Anterior cingulate cortex (tissue), 58 donors: Measurements from ENCODE around the gene STRBP.
A peak's percentile ranks its signal among the peaks of the same experiment; 100 is the strongest.
"Not testable (repeated sequence)": the region's sequence is repeated elsewhere in the genome, so short reads cannot be mapped to it uniquely, and the experiment has no call there.

Experiments used
- DNase-seq, 58 donors: peaks; one replicate each; lab custom pipeline; 2025; lab: John Stamatoyannopoulos, UW

STRBP gene

GRCh38 chr9:123268465-123269259 is at the start of gene STRBP:
STRBP (minus strand) TSS chr9:123268586; CDS start chr9:123184134, 84,452 bp downstream.
- DNase-seq = peak in 57 of 58 donors; percentile 23 to 93 (median 83)

DNA sequence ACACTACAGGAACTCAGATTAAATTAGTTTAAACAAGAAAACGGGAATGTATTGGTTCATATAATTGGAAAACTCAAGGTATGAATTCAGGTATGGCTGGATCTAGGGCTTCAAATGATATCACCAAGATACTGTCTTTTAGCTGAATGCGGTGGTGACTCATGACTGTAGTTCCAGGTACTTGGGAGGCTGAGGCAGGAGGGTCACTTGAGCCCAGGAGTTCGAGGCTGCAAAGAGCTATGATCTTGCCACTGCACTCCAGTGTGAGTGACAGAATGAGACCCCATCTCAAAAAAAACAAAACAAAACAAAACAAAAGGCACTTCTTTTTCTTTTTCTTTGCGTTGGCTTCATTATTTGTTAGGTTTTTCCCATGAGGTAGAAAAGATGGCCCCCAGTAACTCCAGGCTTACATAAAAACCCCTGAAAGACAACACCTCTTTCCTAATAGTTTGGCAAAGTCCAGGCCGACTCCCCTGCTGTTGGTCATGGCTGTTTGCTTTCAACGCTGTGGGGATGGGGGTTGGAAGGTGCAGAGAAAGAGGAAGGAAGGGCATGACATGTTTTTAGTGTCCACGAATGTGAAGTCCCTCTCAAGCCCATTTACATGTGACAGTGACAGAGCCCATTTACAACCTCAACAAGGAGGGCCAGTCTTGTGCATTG is 47.8 kb upstream of the STRBP start:
- DNase-seq = peak in 2 of 58 donors; percentile 5 to 8

DNA sequence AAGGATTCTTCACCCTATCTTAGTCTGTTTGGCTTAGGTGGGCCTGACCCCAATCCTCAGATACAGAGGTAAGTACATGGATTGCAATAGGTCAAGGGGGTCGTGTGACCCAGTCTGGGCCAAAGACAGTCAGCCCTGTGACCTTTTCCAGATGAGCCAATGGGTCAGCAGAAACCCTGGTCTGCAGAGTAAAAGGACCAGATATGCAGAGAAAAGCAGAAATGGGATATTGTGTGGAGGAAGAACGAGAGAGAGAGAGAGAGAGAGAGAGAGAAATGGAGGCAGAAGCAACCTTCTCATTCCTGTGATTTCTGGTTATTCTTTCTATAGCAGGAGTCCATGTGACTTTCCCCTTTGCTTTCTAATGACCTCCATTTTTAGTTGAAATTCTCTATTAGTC is 47.2 kb upstream of the STRBP start:
- DNase-seq = no peak

DNA sequence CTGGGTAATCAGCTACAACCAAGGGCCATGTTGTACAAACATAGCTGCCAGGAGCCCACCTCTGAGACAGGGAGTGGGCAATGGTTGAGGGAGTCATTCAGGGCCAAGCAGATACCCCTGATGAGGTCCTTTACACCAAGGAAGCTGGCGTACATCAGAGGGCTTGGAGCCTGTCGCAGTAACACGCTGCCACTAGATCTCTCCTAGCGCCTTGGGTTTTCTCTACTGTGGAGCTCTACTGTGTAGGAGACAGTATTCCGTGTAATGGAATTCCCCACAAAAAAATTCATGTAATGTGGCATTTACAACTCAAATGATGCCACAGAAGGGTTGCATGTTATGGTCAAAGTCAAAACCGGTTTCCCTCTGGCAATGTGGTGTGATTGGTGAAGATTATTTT is 46.2 kb upstream of the STRBP start:
- no peak for DNase-seq

DNA sequence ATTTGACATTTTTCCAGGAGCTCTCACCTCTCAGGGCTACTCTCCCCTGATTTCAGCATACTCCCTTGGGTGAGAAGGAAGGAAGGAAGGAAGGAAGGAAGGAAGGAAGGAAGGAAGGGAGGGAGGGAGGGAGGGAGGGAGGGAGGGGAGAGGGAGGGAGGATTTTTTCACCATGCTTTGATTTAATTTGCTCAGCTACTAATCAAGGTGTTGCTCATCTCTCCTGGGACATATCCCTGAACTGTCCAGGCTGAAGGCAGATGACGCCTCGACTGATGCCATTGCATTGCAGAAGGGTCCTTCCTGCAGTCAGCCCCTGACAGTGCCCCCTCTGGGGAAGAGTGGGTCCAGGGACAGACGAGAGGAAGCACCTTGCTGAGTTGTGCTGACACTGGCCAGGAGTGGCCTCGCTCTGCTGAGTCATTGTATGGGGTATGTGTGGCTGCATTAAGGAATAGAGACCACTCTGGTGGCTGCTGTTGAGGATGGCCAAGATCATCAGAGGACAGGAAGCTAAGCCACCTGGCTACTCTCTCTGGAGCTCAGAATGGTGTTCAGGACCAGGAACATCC is 44.0 kb upstream of the STRBP start:
- DNase-seq = no peak

DNA sequence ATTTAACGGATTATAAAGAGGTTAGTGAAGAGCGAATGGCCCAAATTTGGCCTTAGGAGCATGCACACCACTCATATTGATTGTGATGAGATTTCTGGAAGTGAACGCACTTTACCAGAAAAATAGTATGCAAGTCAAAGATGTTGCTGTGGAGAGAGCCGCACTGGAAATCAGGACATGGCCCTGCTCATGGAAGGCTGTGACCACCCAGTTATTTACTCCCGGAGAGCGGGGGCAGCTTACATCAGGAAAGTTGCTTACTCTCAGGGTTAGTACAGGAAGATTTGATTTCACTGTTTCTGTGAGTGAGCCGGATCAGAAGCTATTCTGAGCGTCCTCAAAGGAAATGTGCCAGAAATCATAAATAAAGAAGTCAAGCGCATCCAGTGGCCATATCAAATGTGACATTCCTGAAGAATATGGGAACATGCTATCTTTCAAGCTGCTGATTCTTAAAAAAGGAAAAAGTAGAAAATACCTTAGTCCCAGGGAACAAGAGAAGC is 42.9 kb upstream of the STRBP start:
- DNase-seq = no peak

- no peak for DNase-seq
Observed at GRCh38 chr9:123310551-123311249, 42.3 kb upstream of the STRBP start.

DNA sequence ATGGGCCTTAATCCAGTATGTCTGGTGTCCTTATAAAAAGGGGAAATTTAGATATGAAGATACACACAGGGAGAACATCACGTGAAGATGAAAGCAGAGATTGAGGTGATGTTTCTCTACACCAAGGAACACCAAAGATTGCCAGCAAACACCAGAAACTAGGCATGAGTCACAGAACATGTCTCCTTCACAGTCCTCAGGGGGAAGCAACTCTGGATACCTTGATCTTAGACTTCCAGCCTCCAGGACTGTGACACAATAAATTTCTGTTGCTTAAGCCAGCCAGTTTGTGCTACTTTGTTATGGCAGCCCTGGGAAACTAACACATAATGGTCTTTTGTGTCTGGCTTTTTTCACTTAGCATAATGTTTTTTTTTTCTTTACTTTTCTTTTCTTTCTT is 41.2 kb upstream of the STRBP start:
- DNase-seq = no peak

DNA sequence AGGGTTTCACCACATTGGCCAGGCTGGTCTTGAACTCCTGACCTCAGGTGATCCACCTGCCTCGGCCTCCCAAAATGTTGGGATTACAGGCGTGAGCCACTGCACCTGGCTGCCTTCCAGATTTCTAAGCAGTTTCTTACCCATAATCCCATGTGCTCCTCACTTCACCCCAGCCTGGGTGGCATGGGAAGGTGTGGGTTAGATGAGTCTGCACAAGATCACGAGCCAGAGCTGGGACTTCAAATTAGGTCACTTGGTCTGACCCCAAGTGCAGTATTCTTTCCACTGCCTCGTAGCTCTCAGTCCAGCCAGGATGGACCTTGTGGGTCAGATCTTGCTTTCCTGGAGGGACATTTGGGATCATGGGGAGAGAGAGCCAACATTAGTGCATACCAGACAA is 37.5 kb upstream of the STRBP start:
- no peak for DNase-seq

DNA sequence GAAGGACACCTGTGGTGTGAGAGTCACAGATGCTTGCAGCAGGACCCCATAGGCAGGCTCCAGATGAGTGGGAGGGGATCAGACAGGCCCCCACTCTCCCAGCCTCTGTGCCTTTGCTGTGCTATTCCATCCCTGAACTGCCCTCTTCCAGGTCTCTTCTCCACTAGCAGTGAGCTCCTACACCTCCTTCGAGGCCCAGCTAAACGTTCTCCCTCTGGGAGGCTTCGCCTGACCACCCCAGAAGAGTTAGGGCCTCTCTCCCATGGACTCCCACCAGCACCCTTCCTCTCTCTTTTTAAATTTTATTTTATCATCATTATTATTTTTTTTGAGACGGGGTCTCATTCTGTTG is 35.9 kb upstream of the STRBP start:
- no peak for DNase-seq

GRCh38 chr9:123302348-123303214 is 34.2 kb upstream of the STRBP start:
- DNase-seq = no peak

GRCh38 chr9:123301936-123302335 is 33.5 kb upstream of the STRBP start:
- DNase-seq = not testable (repeated sequence)

DNA sequence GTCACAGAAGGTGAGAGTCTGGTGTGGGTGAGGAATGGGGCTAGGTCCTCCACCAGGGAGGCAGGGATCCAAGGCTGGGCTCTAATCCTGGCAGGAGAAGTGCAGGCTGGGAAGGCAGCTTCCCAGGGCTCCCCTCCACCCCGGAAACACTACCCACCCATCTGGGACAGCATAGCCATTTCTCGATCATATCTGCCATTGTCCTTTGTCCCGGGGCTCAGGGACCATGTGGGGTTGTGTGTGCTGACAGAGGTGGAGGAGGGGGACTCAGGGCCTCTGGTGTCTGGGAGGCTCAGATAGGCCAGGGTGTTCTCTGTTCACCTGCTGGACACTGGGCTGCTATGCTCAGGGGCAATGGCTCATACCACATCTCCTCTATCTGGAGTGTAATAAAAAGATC is 32.2 kb upstream of the STRBP start:
- DNase-seq = no peak

DNA sequence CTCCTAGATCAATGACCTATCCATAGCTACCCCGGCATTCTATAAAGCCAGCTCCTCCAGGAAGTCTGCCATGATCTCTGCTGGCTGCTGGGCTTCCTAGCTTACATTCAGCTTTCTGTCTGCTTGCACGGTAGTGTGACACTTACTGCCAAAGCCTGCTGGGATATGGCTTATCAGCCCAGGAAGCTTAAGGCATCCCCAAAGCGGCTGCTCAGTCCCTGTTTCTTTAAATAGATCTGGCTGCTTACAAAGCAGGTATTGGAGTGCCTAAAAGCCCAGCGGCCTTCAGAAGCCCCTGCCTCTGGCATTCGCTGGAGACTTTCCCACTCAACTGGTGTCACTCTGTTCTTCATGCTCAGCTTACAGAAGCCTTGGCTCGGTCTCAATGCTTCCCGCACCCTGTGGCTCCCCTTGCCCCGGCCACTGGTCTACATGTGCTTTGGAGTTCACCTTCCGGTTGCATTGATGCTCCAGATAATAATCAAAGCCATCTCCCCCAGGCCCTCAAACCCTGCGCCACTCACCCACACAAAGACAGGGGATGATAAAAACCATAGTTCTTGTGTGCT is 31.3 kb upstream of the STRBP start:
- DNase-seq = no peak

DNA sequence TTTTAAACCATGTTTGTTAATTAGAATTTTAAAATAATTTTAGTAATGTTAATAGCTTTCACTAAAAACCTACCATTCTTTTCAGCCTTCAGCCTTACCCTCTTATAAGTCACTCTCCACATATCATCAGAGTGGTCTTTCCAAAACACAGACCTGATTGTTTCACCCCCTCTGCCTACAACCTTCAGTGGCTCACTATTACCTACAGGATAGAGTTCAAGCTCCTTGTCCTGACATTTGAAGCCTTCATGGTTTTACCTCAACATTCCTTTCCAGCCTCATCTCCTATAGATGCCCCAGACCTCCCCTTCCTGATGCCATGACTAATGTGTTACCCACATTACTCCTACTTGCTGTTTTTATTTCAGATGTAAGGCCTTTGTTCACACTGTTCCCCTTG is 27.8 kb upstream of the STRBP start:
- no peak for DNase-seq

GRCh38 chr9:123291736-123292135 is 23.4 kb upstream of the STRBP start:
- DNase-seq = no peak

DNA sequence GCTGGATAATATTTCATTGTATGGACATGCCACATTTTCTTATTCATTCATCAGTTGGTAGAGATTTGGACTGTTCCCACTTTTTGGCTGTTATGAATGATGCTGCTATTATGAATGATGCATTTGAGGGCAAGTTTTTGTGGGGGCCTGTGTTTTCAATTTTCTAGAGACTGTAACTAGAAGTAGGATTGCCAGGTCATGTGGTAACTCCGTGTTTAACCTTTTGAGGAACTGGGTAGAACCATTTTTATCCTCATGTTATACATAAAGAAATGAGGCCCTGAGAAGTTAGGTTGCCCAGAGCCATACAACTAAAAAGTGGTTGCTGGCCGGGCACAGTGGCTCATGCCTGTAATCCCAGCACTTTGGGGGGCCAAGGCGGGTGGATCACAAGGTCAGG is 22.4 kb upstream of the STRBP start:
- no peak for DNase-seq

- no peak for DNase-seq
Observed at GRCh38 chr9:123287639-123288038, 19.3 kb upstream of the STRBP start.

DNA sequence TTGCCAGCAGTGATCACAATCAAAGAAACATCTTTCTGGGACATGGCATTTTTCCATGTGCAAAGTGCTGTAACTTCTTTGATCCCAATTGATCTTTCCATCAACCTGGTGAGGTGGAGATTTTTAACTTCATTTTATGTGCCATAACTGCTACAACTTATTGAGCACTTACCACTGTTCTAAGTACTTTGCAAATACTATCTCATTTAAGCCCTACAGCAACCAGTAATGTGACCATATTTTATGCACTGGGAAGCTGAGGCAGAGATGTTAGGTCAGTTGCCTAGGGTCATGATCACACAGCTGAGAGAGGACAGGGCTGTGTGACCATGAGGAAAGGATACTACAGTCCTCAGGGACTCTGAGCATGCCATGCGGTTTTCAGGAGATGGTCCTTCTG is 17.9 kb upstream of the STRBP start:
- no peak for DNase-seq

- no peak for DNase-seq
Observed at GRCh38 chr9:123284656-123285055, 16.3 kb upstream of the STRBP start.
